Activated CD8-positive, alpha-beta T cell treated with anti-CD3 and anti-CD28 coated beads, Interleukin-2, amount 10 ng/mL, durations not matched to agents 7 days and 5 days (primary cell): ENCODE measurements around the gene TMEM98. TPM values are rescaled to one million over a fixed set of nuclear protein-coding genes. Genes with fewer than 3 reads are reported as not detected.

ENCODE experiments used
- ATAC-seq: fragments of 150-1000 bp; cut with Tn5 transposase; one replicate; pipeline ENCODE4 v1.10.0; 2021; ENCODE audit warnings: moderate library complexity
- CTCF ChIA-PET: fragments of 350-600 bp; sonication (Branson Sonifier 250); formaldehyde crosslinking; loops from one replicate; lab custom pipeline; 2021; ENCODE audit warnings: antibody characterized with exemption; lab: Charles Lee
- POLR2A ChIA-PET: fragments of 350-600 bp; sonication (Branson Sonifier 250); formaldehyde crosslinking; loops from one replicate; lab custom pipeline; 2021; ENCODE audit warnings: antibody characterized with exemption; lab: Charles Lee
- DNase-seq: peaks from one replicate; pipeline ENCODE4 v3.0.0-alpha.2; 2020
- H3K27ac Mint-ChIP-seq: one replicate; pipeline ENCODE4 v1.8.0; 2021; ENCODE audit warnings: mild to moderate bottlenecking, mixed read lengths
- H3K27me3 Mint-ChIP-seq: one replicate; pipeline ENCODE4 v1.8.0; 2021; ENCODE audit warnings: low read depth, mixed read lengths
- H3K36me3 Mint-ChIP-seq: one replicate; pipeline ENCODE4 v1.8.0; 2021; ENCODE audit warnings: low read depth, mixed read lengths
- H3K4me1 Mint-ChIP-seq: one replicate; pipeline ENCODE4 v1.8.0; 2021; ENCODE audit warnings: low read depth, mixed read lengths
- H3K4me3 Mint-ChIP-seq: one replicate; pipeline ENCODE4 v1.8.0; 2021; ENCODE audit warnings: mild to moderate bottlenecking, mixed read lengths
- H3K9me3 Mint-ChIP-seq: one replicate; pipeline ENCODE4 v1.8.0; 2022; ENCODE audit warnings: mixed read lengths; ENCODE audit not compliant: insufficient read depth
- total RNA-seq, 2 experiments: library from RNA; stranded (reverse); gene quantifications; one replicate each; pipeline ENCODE4 v1.2.3, GENCODE V29; 2021

Gene TMEM98
- total RNA-seq, 2 experiments from 2014 or later, result not detected

GRCh38 chr17:32928586-32929535 is 908 bp downstream of the TMEM98 start:
- DNase-seq (no peak), ATAC-seq (no peak)
- ChIA-PET CTCF (interaction anchor here (0.9 to 1.3 kb wide), 2 partner anchors 12 to 51 kb away, joined by 4 to 8 read pairs; partner anchors contain the start of gene MYO1D), POLR2A (interaction anchor here (0.6 kb wide), 1 partner anchor 9 kb away, joined by 3 read pairs; no protein-coding TSS in a partner anchor)
- H3K27ac Mint-ChIP-seq, result no peak overlapping the region
- H3K4me3 Mint-ChIP-seq, result no peak overlapping the region
- no peaks in the 10 kb centered on the region for H3K36me3 Mint-ChIP-seq
- peaks cover 41% of the 10 kb centered on the region for H3K27me3 Mint-ChIP-seq
- H3K9me3 Mint-ChIP-seq, result no peaks in the 10 kb centered on the region
- H3K4me1 Mint-ChIP-seq, result peaks cover 5% of the 10 kb centered on the region

DNA sequence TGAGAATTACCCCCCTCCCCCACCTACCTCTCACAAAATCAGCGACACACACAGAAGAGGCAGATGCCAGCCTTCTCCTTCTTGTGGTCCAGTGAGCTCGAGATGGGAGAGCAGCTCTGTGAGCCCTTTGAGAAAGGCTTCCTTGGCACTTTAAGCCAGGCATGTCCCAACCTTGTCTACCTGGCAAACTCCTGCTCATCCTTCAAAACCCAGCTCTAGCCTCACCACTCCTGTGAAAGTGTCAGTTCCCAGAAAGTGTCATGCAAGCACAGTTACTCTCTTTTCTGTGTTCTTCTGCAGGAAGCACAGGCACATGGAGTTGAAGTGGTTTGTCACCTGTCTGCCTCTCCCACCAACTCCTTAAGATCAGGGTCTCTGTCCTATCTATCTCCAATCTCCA is 1.6 kb downstream of the TMEM98 start:
- peaks cover 39% of the 10 kb centered on the region for H3K27me3 Mint-ChIP-seq
- ChIA-PET CTCF (interaction anchor here (0.9 to 1.3 kb wide), 2 partner anchors 11 to 52 kb away, joined by 4 to 8 read pairs; partner anchors contain the start of gene MYO1D), POLR2A (interaction anchor here (0.6 kb wide), 1 partner anchor 10 kb away, joined by 3 read pairs; no protein-coding TSS in a partner anchor)
- H3K27ac Mint-ChIP-seq, result no peak overlapping the region
- H3K4me3 Mint-ChIP-seq, result no peak overlapping the region
- peaks cover 5% of the 10 kb centered on the region for H3K4me1 Mint-ChIP-seq
- DNase-seq, result no peak
- ATAC-seq, result no peak
- H3K36me3 Mint-ChIP-seq, result no peaks in the 10 kb centered on the region
- H3K9me3 Mint-ChIP-seq, result no peaks in the 10 kb centered on the region

GRCh38 chr17:32930512-32930911 is 2.6 kb downstream of the TMEM98 start:
- Mint-ChIP-seq H3K4me1 (peaks cover 5% of the 10 kb centered on the region), H3K9me3 (no peaks in the 10 kb centered on the region), H3K36me3 (no peaks in the 10 kb centered on the region), H3K27ac (no peak overlapping the region), H3K27me3 (peaks cover 40% of the 10 kb centered on the region), H3K4me3 (no peak overlapping the region)
- DNase-seq, result no peak
- ATAC-seq, result no peak
- ChIA-PET CTCF (no interaction called here), POLR2A (no interaction called here)

DNA sequence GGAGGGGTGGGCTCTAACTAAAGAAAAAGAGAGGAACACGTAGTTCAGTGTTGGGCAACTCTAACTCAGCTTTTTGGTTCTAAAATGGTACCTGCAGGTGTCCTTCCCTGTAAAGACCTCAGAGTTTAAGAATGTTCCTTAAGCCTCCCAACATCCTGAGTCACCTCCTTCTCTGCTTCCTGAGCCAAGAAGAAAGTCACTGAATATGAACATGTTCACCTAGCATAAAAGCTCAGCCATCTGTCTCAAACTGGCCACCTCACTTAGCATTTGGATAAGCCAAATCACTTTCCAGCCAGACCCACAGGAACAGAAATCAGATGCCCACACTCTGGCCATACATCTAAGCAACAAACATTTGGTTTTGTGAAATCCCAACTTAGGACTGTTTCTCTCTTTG is 3.7 kb downstream of the TMEM98 start:
- DNase-seq (no peak), ATAC-seq (no peak)
- ChIA-PET CTCF (no interaction called here), POLR2A (no interaction called here)
- Mint-ChIP-seq H3K9me3 (no peaks in the 10 kb centered on the region), H3K4me3 (no peak overlapping the region), H3K27me3 (peaks cover 34% of the 10 kb centered on the region), H3K4me1 (peaks cover 5% of the 10 kb centered on the region), H3K27ac (no peak overlapping the region), H3K36me3 (no peaks in the 10 kb centered on the region)

GRCh38 chr17:32933881-32934280 is 5.9 kb downstream of the TMEM98 start:
- Mint-ChIP-seq H3K4me1 (peaks cover 3% of the 10 kb centered on the region), H3K9me3 (no peaks in the 10 kb centered on the region), H3K27ac (no peak overlapping the region), H3K36me3 (no peaks in the 10 kb centered on the region), H3K4me3 (no peak overlapping the region), H3K27me3 (peaks cover 29% of the 10 kb centered on the region)
- POLR2A ChIA-PET, result no interaction called here
- DNase-seq (no peak), ATAC-seq (no peak)
- CTCF ChIA-PET, result no interaction called here

- Mint-ChIP-seq H3K9me3 (no peaks in the 10 kb centered on the region), H3K36me3 (no peaks in the 10 kb centered on the region), H3K27ac (no peak overlapping the region), H3K4me1 (peaks cover 3% of the 10 kb centered on the region), H3K4me3 (no peak overlapping the region), H3K27me3 (peaks cover 19% of the 10 kb centered on the region)
- ATAC-seq (no peak), DNase-seq (no peak)
- POLR2A ChIA-PET, result interaction anchor here (0.6 kb wide), 1 partner anchor 645 kb away, joined by 3 read pairs; no protein-coding TSS in a partner anchor
- CTCF ChIA-PET, result interaction anchor here (1.1 to 4.6 kb wide), 7 partner anchors 10 to 158 kb away, joined by 3 to 58 read pairs (median 9); partner anchors contain the start of gene MYO1D
Measured at GRCh38 chr17:32935726-32936125, 7.8 kb downstream of the TMEM98 start.

DNA sequence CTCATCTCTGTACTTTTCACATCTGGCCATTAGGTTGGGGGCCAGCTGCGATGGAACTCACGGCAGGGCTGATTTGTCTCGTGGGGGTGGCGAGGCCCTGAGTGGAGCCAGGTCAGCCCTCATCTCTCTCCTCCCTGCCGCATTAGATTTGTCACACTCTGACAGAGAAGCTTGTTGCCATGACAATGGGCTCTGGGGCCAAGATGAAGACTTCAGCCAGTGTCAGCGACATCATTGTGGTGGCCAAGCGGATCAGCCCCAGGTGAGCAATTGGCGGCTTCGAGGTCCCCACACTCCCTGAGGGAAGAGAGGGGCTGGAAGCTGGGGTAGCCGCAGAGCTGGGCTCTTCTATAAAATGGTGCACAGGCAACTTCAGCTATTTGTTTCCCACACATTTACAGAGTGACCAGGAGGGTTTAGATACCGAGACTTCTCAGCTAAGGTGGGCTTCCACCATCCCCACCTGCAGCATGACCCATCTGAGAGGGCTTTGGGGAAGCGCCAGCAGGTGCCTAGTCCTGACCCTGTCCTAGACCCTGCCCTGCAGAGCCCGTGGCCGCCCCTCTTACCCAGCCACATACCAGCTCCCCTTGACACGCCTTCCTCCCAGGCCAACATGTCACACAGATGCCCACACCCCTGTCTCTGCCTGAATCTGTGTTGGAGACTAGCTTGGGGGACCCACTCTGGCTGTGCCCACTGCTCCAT is 8.4 kb downstream of the TMEM98 start:
- peaks cover 18% of the 10 kb centered on the region for H3K27me3 Mint-ChIP-seq
- DNase-seq (no peak), ATAC-seq (no peak)
- H3K4me1 Mint-ChIP-seq, result peaks cover 3% of the 10 kb centered on the region
- ChIA-PET POLR2A (interaction anchor here (0.6 kb wide), 3 partner anchors 180 to 1441 kb away, joined by 3 to 4 read pairs (median 3); no protein-coding TSS in a partner anchor), CTCF (interaction anchor here (0.7 to 4.6 kb wide), 13 partner anchors 10 to 165 kb away, joined by 3 to 58 read pairs (median 5); partner anchors contain the start of gene MYO1D)
- H3K27ac Mint-ChIP-seq, result no peak overlapping the region
- no peaks in the 10 kb centered on the region for H3K36me3 Mint-ChIP-seq
- H3K4me3 Mint-ChIP-seq, result no peak overlapping the region
- H3K9me3 Mint-ChIP-seq, result no peaks in the 10 kb centered on the region

DNA sequence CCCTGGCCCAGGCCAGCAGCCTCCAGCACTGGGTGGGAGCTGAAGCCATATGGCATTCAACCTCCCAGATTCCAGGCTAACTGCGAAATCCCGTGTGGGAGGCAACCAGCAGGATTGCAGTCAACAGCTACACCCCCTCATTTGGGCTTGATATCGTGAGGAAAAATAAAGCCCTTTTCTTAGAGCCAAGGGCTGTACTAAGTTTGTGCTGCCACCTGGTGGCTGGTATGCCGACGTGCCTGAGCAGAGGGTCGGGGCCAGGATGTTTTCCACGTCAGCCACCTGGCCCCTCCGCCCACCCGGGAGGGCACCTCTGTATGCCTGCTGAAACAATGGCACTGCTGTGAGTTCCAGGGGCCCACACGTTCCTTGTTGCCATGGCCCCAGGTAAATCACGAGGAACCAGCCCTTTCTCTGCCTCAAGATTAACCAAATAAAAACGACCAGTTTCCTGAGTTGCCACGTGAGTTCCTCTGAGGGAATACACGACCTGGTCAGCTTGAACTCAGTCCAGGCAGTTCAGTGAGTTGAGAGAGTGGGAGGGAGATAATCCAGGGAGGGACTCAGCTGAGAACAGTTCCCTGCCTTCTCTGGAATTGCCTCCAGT is 9.0 kb downstream of the TMEM98 start:
- POLR2A ChIA-PET, result interaction anchor here (0.6 kb wide), 2 partner anchors 180 to 1441 kb away, joined by 3 to 4 read pairs; no protein-coding TSS in a partner anchor
- Mint-ChIP-seq H3K9me3 (no peaks in the 10 kb centered on the region), H3K27ac (no peak overlapping the region), H3K36me3 (no peaks in the 10 kb centered on the region), H3K4me1 (peaks cover 3% of the 10 kb centered on the region), H3K27me3 (peaks cover 12% of the 10 kb centered on the region), H3K4me3 (no peak overlapping the region)
- DNase-seq (peak; percentile 70), ATAC-seq (peak; percentile 80)
- CTCF ChIA-PET, result interaction anchor here (0.7 to 4.6 kb wide), 13 partner anchors 9 to 165 kb away, joined by 3 to 58 read pairs (median 5); partner anchors contain the start of gene MYO1D

DNA sequence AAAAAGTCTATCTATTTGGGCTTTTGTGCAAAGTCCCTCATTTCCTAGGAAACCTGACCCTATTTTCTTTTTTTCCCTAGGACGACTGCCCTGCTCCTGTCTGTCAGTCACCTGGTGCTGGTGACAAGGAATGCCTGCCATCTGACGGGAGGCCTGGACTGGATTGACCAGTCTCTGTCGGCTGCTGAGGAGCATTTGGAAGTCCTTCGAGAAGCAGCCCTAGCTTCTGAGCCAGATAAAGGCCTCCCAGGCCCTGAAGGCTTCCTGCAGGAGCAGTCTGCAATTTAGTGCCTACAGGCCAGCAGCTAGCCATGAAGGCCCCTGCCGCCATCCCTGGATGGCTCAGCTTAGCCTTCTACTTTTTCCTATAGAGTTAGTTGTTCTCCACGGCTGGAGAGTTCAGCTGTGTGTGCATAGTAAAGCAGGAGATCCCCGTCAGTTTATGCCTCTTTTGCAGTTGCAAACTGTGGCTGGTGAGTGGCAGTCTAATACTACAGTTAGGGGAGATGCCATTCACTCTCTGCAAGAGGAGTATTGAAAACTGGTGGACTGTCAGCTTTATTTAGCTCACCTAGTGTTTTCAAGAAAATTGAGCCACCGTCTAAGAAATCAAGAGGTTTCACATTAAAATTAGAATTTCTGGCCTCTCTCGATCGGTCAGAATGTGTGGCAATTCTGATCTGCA is 12.9 kb downstream of the TMEM98 start:
- H3K27ac Mint-ChIP-seq, result no peak overlapping the region
- no peak for ATAC-seq
- DNase-seq, result no peak
- H3K9me3 Mint-ChIP-seq, result no peaks in the 10 kb centered on the region
- H3K27me3 Mint-ChIP-seq, result peaks cover 15% of the 10 kb centered on the region
- POLR2A ChIA-PET, result no interaction called here
- H3K4me1 Mint-ChIP-seq, result peaks cover 3% of the 10 kb centered on the region
- no peak overlapping the region for H3K4me3 Mint-ChIP-seq
- no peaks in the 10 kb centered on the region for H3K36me3 Mint-ChIP-seq
- CTCF ChIA-PET, result interaction anchor here (1.2 to 3.3 kb wide), 10 partner anchors 11 to 158 kb away, joined by 3 to 18 read pairs (median 4); partner anchors contain the start of gene MYO1D

- ATAC-seq, result no peak
- Mint-ChIP-seq H3K36me3 (no peaks in the 10 kb centered on the region), H3K9me3 (no peaks in the 10 kb centered on the region), H3K4me1 (peaks cover 3% of the 10 kb centered on the region), H3K4me3 (no peak overlapping the region), H3K27ac (no peak overlapping the region), H3K27me3 (peaks cover 12% of the 10 kb centered on the region)
- DNase-seq, result no peak
- ChIA-PET POLR2A (no interaction called here), CTCF (interaction anchor here (0.7 to 3.3 kb wide), 11 partner anchors 10 to 479 kb away, joined by 3 to 18 read pairs (median 4); partner anchors contain the start of gene MYO1D)
Measured at GRCh38 chr17:32941419-32942032, 13.6 kb downstream of the TMEM98 start.
